ENCODE results near the gene RNF10. TPM values are rescaled to one million over a fixed set of nuclear protein-coding genes. Genes with fewer than 3 reads are reported as not detected.
A peak's percentile ranks its signal among the peaks of the same experiment; 100 is the strongest.
"Not testable (repeated sequence)": the region's sequence is repeated elsewhere in the genome, so short reads cannot be mapped to it uniquely, and the experiment has no call there.

RNF10 gene
- total RNA-seq, 1 donor from 2014 or later, result 190 TPM

GRCh38 chr12:120614848-120615247 lies 80.7 kb downstream of the RNF10 start:
- Histone ChIP-seq H3K4me1 (no peaks in the 10 kb centered on the region), H3K27ac (no peak overlapping the region), H3K36me3 (no peaks in the 10 kb centered on the region), H3K9me3 (no peaks in the 10 kb centered on the region), H3K27me3 (peaks cover 16% of the 10 kb centered on the region), H3K4me3 (no peak overlapping the region)
- DNase-seq (no peak), ATAC-seq (no peak)
- intact Hi-C loops (cut with DNase I), result no loop called here
- TF ChIP-seq CTCF (IDR thresholded peaks at IDR 0.05), result no peak

- DNase-seq; H3K4me3 ChIP-seq; H3K27ac ChIP-seq; intact Hi-C loops (cut with DNase I); H3K4me1 ChIP-seq; H3K36me3 ChIP-seq; H3K9me3 ChIP-seq; ATAC-seq: not testable (repeated sequence)
- peaks cover 20% of the 10 kb centered on the region for H3K27me3 ChIP-seq
Measured at GRCh38 chr12:120617193-120617592, 83.0 kb downstream of the RNF10 start.

DNA sequence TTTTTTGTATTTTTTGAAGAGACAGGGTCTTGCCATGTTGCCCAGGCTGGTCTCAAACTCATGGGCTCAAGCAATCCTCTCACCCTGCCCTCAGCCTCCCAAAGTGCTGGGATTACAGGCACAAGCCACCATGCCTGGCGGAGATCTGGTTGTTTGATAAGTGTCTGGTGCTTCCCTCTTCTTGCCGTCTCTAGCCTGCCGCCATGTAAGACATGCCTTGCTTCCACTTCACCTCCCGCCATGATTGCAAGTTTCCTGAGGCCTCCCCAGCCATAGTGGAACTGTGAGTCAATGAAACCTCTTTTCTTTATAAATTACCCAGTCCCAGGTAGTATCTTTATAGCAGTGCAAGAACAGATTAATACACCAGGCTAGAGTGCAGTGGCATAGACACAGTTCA lies 83.6 kb downstream of the RNF10 start:
- intact Hi-C loops (cut with DNase I); ATAC-seq; H3K4me3 ChIP-seq; DNase-seq; H3K36me3 ChIP-seq; H3K9me3 ChIP-seq; H3K27ac ChIP-seq; H3K4me1 ChIP-seq: not testable (repeated sequence)
- peaks cover 20% of the 10 kb centered on the region for H3K27me3 ChIP-seq

DNA sequence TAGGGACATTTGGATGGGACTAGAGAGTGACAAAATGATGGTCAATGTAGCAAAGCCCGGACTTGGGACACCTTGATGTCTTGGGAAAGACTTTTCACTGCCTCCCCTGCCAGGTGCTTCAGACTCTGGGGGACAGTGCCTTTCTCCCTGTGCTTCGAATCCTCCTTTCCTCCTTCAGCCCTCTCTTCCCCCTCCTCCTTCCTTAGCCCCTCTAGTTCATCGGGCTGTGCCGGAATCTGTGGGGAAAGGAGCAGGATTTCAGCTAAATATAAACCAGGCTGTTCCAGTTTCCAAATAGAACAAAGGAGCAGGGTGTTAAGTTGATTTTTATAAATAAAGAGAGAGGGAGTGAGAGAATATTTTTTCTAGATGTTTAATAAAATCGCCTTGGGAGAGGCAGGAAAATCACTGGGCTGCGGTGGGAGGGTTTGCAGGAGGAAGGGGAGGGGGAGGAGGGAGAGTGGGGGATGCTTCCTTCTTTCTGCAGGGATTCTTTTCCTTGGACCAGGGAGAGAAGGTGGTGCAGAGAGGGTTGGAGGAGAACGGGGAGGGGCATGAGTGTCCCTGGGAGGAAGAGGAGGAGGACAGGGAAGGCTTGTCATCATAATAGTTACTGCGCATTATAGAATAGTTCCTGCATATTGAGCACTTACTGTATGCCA lies 84.9 kb downstream of the RNF10 start:
- Histone ChIP-seq H3K9me3 (no peaks in the 10 kb centered on the region), H3K4me1 (no peaks in the 10 kb centered on the region), H3K4me3 (no peak overlapping the region), H3K27ac (no peak overlapping the region), H3K36me3 (no peaks in the 10 kb centered on the region), H3K27me3 (peaks cover 20% of the 10 kb centered on the region)
- intact Hi-C loops (cut with DNase I), result no loop called here
- DNase-seq (no peak), ATAC-seq (no peak)
- no peak for TF ChIP-seq CTCF (IDR thresholded peaks at IDR 0.05)

DNA sequence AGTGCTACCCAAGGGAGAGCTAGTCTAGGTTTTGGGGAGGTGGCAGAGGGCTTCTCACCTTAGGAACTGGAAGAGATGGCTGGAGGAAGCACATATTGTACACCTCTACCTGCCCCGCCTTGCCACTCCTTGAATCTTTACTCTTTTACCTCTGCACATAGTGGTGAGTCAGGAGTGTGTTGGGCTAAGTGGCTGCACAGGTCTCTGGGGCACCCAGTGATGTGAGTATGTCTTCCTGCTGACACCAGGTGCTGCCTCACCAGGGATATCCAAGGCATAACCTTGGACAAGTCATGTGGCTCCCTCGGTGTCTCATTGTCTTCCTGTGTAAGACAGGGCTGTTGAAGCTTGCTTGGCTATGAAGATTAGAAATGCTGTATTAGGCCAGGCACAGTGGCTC lies 86.5 kb downstream of the RNF10 start:
- Histone ChIP-seq H3K27ac (no peak overlapping the region), H3K4me3 (no peak overlapping the region), H3K36me3 (no peaks in the 10 kb centered on the region), H3K9me3 (no peaks in the 10 kb centered on the region), H3K4me1 (no peaks in the 10 kb centered on the region), H3K27me3 (peaks cover 20% of the 10 kb centered on the region)
- DNase-seq (no peak), ATAC-seq (no peak)
- intact Hi-C loops (cut with DNase I), result no loop called here
- no peak for TF ChIP-seq CTCF (IDR thresholded peaks at IDR 0.05)

DNA sequence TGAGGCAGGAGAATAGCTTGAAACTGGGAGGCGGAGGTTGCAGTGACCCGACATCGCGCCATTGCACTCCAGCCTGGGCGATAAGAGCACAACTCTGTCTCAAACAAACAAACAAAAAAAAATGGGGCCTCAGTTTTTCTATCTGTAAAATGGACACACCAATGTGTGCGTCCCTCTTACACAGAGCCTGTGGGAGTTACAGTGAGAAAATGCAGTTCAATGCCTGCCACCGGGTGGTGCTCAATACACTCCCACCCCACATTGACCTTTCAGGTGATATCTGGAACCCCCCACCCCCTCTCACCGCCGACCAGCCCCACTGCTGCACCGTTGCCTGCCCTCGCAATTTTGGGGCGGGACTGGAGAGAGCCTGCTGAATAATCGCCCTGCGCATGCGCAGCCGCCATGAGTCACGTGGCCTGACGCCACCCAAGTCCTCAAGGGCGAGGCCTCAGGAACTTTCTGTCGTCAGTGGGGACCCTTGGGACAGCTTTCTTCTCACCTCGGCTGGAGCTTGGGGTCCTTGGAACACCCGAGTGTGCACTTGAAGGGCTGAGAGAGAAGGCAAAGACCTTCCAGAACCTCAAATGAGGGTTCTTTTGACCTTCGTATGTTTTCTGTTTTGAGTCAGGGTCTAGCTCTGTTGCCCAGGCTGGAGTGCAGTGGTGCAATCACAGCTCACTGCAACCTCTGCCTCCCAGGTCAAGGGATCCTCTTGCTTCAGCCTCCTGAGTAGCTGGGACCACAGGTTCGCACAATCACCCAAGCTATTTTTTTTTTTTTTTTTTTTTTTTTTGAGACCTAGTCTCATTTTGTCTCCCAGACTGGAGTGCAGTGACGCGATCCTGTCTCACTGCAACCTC lies 91.6 kb downstream of the RNF10 start:
- no peak for TF ChIP-seq CTCF (IDR thresholded peaks at IDR 0.05)
- Histone ChIP-seq H3K4me1 (no peaks in the 10 kb centered on the region), H3K4me3 (no peak overlapping the region), H3K27me3 (no peaks in the 10 kb centered on the region), H3K36me3 (no peaks in the 10 kb centered on the region), H3K9me3 (no peaks in the 10 kb centered on the region), H3K27ac (no peak overlapping the region)
- ATAC-seq, result peak; percentile 43
- DNase-seq, result peak; percentile 68
- intact Hi-C loops (cut with DNase I), result no loop called here

Other genes starting within 250 kb of the RNF10 start
- 14,226 TPM for gene RNU4-2, start 242.5 kb upstream of the RNF10 start, total RNA-seq
- gene RNU4-1, start 241.1 kb upstream of the RNF10 start, total RNA-seq, result 2,477 TPM
- gene SIRT4, start 232.0 kb upstream of the RNF10 start, total RNA-seq, result 2.4 TPM
- 62.2 TPM for gene PLA2G1B, start 206.6 kb upstream of the RNF10 start, total RNA-seq
- gene MSI1, start 165.2 kb upstream of the RNF10 start, total RNA-seq, result 0.46 TPM
- gene COX6A1, start 96.2 kb upstream of the RNF10 start, total RNA-seq, result 258 TPM
- gene TRIAP1, start 88.0 kb upstream of the RNF10 start, total RNA-seq, result 21.1 TPM
- gene GATC, start 87.9 kb upstream of the RNF10 start, total RNA-seq, result 29.3 TPM
- 116 TPM for gene SRSF9, start 64.6 kb upstream of the RNF10 start, total RNA-seq
- 242 TPM for gene DYNLL1, start 38.2 kb upstream of the RNF10 start, total RNA-seq
- 19.6 TPM for gene COQ5, start 5.2 kb upstream of the RNF10 start, total RNA-seq
- 41.1 TPM for gene POP5, start 47.0 kb downstream of the RNF10 start, total RNA-seq
- gene CABP1, start 106.3 kb downstream of the RNF10 start, total RNA-seq, result 0.23 TPM
- gene MLEC, start 152.8 kb downstream of the RNF10 start, total RNA-seq, result 115 TPM
- gene UNC119B, start 176.1 kb downstream of the RNF10 start, total RNA-seq, result 23.0 TPM
- 20.9 TPM for gene ACADS, start 191.5 kb downstream of the RNF10 start, total RNA-seq